Esophagus squamous epithelium (tissue), 4 donors: ENCODE results near the gene DHRS13.

Experiments used
- POLR2A ChIP-seq, 4 donors: fragments of 450-650 bp; IDR thresholded peaks; one replicate each; pipeline ENCODE4 v1.6.1; 2017; ENCODE audit warnings: antibody characterized with exemption in 4 of 4, mild to moderate bottlenecking in 4 of 4, moderate library complexity in 3 of 4
- TF ChIP-seq, protein P1 (sequence below), 6 experiments: fragments of 450-650 bp in 4 of 6; fragments of 200-600 bp in 2 of 6; sonication (generic) in 2 of 6; IDR thresholded peaks; one replicate each; pipeline ENCODE4 v1.5.1; 2016 to 2019; ENCODE audit warnings: antibody characterized with exemption in 6 of 6, mild to moderate bottlenecking in 4 of 6, moderate library complexity in 4 of 6

DNA sequence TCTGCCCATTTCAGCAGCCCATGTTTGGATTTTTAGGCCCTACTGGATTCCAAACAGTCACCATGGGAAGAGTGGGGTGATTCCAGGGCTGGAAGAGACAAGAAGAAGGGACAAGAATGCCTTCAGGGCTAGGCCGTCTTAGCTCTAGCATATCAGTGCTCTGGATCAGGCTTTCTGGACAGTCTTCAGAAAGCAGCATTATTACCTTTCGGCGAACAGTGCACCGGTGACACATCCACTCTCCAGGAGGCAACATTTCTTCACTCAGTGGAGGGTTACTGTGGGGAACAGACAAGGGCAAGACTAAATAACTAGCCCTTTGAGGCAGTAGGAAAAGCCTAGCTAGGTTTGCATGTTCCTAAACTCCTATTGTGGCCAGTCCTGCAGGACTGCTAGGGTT lies 23.9 kb upstream of the DHRS13 start:
- TF ChIP-seq, protein P1, sequence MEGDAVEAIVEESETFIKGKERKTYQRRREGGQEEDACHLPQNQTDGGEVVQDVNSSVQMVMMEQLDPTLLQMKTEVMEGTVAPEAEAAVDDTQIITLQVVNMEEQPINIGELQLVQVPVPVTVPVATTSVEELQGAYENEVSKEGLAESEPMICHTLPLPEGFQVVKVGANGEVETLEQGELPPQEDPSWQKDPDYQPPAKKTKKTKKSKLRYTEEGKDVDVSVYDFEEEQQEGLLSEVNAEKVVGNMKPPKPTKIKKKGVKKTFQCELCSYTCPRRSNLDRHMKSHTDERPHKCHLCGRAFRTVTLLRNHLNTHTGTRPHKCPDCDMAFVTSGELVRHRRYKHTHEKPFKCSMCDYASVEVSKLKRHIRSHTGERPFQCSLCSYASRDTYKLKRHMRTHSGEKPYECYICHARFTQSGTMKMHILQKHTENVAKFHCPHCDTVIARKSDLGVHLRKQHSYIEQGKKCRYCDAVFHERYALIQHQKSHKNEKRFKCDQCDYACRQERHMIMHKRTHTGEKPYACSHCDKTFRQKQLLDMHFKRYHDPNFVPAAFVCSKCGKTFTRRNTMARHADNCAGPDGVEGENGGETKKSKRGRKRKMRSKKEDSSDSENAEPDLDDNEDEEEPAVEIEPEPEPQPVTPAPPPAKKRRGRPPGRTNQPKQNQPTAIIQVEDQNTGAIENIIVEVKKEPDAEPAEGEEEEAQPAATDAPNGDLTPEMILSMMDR (IDR thresholded peaks at IDR 0.05), result no peak
- TF ChIP-seq POLR2A (IDR thresholded peaks at IDR 0.05), result no peak
